Stimulated activated CD8-positive, alpha-beta memory T cell treated with anti-CD3 and anti-CD28 coated beads, Interleukin-4, amount 100 ng/mL, for 48 hours (primary cell): ENCODE data around the gene FADS2.

Source experiments
- DNase-seq: peaks from one replicate; pipeline ENCODE4 v3.0.0-alpha.2; 2020

The FADS2 gene

DNA sequence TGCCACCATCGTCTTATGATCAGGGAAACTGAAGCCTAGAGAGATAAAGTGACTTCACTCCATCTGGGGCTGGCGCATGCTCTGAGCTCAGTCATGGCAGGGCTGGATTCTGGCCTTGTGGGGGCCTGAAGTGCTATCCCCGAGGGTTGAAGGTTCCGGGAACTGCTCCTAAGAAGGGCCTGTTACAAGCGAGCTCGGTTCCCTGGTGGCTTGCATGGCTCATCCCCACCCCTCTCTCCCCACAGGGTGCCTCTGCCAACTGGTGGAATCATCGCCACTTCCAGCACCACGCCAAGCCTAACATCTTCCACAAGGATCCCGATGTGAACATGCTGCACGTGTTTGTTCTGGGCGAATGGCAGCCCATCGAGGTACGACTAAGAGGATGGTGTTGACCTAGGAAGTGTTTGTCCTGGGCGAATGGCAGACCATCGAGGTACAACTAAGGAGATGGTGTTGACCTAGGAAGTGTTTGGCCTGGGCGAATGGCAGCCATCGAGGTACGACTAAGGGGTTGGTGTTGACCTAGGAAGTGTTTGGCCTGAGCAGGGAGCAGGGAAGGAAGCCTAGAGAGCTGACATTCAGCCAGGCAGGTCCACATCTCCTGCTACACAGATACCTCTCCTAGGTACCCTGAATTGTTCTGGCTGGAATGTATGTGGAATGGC, 19.9 kb downstream of the FADS2 start:
- DNase-seq = no peak

- DNase-seq = no peak
Observed at GRCh38 chr11:61848631-61849030, 20.5 kb downstream of the FADS2 start.

DNA sequence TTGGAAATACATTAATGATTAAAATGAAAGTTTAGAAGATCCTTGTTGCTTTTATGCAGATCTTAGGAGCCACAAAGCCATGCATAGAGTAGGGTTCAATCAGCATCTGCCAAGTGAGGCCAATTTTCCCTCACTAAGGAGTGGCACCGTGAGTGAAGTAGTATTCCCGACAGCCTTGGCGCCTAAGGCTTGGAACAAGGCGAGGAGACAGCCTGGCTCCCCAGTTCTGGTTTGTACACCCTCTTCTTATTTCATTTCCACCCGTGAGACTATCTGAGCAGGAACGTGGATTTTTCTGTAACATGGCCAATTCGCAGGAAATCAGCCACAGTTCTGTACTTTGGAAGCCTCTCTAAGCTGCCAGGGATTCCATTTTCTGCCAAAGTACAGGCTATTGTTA, 22.6 kb downstream of the FADS2 start:
- no peak for DNase-seq

DNA sequence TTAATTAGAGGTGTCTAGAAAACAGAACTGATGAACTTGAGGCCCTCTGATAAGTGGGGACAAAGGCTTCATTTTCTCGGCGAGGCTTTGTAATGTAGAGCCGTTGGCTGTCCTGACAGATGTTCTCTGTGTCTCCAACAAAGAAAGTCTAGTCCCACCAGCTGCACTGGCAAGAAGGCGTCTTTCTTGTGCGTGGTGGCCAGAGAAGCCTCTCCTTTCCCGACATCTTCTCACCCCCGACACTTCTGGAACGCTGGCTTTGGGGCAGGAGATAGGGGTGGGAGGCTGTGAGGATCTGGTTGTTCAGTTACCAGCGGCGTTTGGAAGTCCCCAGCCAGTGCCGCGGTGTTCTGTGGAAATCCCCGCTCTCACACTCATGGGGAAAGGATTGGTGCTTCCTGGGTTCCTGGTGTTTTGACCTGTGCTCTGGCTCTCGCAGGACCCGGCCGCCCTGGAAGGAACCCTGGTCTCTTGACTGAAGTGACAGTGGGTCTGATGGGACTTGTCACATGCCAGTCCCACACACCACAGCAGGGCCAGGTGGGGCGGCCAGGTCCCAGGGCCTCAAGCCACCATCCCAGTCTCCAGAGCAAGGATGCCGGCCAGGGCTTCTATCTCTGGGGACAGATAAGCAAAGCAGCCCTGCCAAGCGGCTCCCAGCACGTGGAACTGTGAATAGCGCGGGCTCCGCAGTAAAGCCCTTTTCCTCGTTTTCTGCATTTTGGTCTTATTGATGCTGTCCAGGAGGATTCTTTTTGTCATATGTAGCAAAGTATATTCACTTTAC, 23.2 kb downstream of the FADS2 start:
- DNase-seq = no peak

DNA sequence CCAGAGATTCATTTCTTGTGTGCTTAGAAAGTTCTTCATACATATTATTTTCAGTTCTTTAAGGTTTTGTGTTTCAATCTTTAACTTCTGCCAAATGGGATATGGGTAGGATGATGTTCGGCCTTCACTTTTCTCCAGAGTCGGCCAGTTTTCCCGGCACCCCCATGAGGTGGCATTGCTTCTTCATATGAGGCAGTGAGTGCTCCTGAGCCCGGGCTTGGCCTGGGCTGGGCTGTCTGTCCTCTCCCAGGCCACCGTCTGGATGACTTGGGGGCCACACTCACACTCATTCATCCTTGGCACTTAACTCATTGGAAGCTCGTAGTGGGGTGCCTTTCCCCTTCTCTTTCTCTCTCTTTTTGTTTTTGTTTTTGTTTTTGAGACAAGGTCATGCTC, 23.8 kb downstream of the FADS2 start:
- no peak for DNase-seq

DNA sequence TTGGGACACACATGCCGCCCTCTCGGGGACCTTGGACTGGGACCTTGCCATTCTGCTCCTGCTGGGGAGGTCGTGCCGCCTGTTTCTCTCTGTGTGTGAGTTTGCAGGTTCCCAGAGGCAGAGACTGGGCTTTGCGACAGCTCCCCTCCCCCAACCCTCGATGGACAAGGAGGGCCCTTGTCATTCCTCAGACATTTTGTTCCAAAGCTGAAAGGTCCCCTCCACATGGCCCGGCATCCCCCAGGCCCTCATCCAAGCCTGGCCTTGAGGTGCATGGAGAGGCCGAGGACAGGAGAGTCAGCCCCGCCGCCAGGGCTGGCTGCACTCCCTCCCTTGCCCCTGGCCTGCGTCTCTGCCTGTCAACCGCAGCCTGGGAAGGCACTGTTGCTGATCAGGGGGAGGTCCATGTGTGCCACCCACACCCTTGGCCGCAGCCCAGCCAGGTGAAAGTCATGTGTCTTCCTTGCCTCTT, 25.6 kb downstream of the FADS2 start:
- no peak for DNase-seq

DNA sequence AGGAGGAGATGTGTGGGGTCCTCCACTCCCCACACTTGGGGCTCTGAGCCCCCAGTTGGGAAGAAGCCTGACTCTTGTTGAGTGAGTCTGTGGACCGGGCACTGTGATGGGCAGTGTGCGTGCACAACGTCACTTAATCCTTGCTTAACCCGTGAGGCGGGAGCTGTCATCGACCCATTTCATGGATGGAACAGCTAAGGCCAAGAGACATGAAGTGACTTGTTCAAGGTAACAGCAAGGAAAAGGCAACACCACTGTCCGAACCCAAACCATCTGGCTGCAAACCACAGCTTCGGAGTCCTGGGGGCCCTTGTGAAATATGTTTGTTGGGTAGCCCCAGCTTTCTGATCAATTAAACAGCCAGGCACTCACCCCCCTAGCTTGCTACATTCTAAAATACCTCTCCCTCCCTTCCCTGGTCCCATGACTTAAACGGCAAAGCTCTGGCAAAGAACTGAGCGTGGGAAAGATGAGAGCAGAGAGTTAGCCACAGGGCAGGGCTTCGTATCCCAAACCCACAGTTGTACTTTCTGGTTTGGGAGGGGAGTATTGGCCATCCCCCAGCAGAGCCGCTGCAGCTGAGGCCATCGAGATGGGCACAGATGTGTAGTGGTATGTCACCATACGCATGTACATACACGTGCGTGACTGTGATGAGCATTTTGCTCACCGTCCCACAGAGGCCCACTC, 26.3 kb downstream of the FADS2 start:
- DNase-seq = no peak

- no peak for DNase-seq
Observed at GRCh38 chr11:61854966-61855714, 27.0 kb downstream of the FADS2 start.

GRCh38 chr11:61855939-61856680, 28.0 kb downstream of the FADS2 start:
- no peak for DNase-seq

DNA sequence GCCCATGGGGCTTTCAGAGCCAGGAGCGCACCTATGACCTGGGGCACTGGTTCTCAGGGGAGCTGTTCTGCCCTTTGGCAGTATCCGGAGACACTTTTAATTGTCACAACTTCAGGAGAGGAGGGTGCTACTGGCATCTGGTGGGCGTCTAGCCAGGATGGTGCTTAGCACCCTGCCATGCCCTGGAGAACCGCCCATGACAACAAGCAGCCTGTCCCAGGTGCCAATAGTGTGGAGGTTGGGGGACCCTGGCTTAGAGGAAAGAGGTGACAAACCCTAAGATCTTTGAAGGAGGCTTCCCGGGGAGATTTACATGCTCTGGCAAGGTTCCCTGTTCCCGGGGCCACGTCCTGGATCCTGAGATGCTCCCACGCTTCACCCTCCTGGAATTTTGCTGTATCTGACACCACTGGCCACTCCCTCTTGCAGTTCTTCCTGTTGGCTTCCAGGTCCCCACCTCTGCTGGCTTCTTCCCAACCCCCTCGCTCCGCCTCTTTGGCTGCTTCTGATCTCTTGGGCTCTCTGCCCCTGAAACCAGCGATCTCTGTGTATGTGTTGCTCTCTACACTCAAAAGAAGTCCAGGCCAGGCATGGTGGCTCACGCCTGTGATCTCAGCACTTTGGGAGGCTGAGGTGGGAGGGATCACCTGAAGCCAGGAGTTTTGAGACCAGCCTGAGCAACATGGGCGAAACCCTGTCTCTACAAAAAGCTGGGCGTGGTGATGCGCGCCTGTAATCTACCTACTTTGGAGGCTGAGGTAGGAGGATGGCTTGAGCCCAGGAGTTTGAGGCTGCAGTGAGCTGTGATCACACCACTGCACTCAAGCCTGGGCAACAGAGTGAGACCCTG, 32.2 kb downstream of the FADS2 start:
- DNase-seq = no peak

DNA sequence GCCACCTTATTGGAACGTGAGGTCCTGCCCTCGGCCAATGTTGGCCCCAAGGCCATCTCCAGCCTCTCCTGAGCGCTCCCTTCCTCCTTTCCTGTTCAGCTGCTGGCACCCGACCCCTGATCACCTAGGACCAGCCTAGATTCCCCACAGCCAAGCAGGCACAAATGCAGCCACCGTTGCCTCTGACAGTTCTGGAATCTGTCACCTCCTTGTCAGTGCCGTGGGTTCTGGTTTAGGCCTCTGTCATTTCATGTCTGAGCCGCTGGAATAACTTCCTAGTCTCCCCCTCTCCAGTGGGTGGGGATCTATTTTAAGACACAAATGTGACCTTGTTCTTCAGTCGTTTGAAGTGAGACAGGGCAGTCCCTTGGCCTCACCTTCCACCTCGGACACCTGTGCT, 33.5 kb downstream of the FADS2 start:
- no peak for DNase-seq

DNA sequence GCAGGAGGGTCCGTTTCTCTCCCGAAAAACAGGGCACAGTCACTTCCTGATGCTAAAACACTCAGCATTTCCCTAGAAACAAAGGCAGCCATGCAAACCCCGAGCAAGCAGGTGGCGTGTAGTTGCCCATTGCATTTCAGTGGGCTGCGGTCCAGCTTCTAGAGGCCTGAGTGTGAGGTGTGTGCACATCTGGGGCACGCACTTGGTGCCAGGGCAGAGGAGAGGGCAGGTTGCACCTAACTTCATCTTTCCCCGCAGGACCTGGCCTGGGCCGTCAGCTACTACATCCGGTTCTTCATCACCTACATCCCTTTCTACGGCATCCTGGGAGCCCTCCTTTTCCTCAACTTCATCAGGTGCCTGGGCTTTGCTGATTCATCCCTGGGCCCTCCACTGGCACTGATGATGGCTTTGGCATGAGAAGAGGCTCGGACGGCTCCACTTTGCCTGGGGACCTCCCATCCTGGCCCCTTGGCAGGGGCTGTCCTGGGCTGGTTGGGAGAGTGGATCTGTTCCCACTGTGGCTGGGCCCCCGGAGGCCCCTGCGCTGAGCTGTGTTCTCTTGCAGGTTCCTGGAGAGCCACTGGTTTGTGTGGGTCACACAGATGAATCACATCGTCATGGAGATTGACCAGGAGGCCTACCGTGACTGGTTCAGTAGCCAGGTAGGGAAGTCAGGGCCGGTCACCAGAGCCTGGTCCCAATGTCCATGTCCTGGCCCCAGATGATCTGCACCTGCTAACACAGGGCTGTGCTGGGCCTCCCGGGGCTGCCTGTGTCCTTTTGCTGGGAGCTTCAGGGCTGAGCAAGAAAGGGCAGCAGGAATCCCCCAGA, 34.8 kb downstream of the FADS2 start:
- DNase-seq = no peak

DNA sequence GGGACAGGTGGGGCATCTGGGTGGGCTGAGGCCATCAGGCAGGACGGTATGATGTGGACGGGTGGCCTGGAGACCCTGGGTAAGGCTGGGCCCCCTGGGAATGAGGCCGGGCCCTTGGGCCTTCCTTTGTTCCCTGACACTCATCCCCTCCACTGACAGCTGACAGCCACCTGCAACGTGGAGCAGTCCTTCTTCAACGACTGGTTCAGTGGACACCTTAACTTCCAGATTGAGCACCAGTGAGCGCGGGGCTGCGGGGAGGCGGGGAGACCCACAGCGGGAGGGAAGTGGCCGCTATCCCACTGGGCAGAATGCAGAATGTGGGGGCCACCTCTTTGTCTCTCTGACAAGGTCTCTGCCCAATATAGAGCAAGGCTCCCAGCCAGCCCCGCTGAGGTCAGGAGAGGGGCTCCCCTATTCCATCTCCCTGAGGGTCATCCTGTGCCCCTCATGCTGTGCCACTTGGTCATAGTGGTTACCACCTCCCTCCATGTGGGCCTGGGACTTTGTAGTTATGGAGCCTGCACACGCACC, 35.5 kb downstream of the FADS2 start:
- DNase-seq = no peak

DNA sequence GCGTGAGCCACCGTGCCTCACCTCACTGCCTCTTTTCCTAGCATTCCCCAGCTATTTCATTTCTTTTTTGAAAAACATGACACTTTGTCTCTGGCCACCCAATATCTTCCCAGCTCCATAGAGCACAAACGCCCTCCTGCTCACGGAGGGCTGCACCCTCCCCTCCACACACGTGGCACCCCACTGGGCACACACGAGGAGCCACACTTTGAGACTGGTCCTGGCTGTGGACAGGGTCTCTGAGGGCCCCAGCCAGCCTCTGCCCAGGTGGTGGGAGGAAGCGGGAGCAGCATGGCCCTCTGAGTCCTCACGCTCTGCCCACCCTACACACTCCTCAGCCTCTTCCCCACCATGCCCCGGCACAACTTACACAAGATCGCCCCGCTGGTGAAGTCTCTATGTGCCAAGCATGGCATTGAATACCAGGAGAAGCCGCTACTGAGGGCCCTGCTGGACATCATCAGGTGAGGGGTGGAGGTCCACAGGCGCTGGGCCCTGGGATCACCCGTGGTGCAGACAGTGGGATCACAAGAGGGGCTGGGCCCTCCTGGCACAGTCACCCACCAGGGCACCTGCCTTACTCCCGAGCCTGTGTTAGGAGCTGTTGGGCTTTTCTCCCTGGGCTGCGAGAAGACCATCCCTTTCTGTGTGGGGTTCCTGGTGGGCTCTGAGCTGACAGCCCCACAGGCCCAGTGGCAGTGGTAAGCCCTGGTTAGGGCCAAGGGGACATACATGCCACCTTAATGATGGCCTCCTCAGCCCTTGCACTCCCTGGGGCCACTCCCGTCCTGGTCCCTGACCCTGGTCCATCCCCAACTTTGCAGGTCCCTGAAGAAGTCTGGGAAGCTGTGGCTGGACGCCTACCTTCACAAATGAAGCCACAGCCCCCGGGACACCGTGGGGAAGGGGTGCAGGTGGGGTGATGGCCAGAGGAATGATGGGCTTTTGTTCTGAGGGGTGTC, 37.0 kb downstream of the FADS2 start:
- DNase-seq = no peak

DNA sequence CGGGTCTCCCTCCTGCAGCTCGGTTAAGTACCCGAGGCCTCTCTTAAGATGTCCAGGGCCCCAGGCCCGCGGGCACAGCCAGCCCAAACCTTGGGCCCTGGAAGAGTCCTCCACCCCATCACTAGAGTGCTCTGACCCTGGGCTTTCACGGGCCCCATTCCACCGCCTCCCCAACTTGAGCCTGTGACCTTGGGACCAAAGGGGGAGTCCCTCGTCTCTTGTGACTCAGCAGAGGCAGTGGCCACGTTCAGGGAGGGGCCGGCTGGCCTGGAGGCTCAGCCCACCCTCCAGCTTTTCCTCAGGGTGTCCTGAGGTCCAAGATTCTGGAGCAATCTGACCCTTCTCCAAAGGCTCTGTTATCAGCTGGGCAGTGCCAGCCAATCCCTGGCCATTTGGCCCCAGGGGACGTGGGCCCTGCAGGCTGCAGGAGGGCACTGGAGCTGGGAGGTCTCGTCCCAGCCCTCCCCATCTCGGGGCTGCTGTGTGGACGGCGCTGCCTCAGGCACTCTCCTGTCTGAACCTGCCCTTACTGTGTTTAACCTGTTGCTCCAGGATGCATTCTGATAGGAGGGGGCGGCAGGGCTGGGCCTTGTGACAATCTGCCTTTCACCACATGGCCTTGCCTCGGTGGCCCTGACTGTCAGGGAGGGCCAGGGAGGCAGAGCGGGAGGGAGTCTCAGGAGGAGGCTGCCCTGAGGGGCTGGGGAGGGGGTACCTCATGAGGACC, 38.3 kb downstream of the FADS2 start:
- DNase-seq = no peak

DNA sequence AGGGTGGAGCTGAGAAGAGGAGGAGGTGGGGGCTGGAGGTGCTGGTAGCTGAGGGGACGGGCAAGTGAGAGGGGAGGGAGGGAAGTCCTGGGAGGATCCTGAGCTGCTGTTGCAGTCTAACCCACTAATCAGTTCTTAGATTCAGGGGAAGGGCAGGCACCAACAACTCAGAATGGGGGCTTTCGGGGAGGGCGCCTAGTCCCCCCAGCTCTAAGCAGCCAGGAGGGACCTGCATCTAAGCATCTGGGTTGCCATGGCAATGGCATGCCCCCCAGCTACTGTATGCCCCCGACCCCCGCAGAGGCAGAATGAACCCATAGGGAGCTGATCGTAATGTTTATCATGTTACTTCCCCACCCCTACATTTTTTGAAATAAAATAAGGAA, 38.9 kb downstream of the FADS2 start:
- DNase-seq = no peak

- no peak for DNase-seq
Observed at GRCh38 chr11:61868571-61869428, 40.7 kb downstream of the FADS2 start.

DNA sequence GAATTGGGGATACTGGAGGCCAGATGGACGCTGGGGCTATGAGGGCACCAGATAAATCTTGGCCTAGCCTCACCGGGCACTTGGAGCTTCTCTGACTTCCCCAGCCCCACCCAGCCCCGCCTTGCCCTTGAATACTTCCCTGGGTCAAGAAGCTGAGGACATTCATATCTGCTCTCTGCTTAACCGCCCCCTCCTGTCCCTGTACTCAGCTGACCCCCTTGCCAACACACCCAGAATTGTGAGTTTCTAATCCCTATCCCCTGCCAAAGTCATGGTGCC, 41.3 kb downstream of the FADS2 start:
- DNase-seq = no peak
